ENCODE results near the gene UBE2S. TPM values are rescaled to one million over a fixed set of nuclear protein-coding genes. Genes with fewer than 3 reads are reported as not detected.

The UBE2S gene
- total and polyA plus RNA-seq, 4 donors, result 14.6 to 124 (median 79.7) TPM

- Histone ChIP-seq H3K27me3 (ENCODE audit: control insufficient read depth, insufficient read depth, low read length) (peaks cover 75% of the 10 kb centered on the region), H3K36me3 (ENCODE audit: control insufficient read depth, insufficient read depth, low read length) (no peaks in the 10 kb centered on the region), H3K4me1 (ENCODE audit: control insufficient read depth, insufficient read depth, low read length) (peaks cover 42% of the 10 kb centered on the region), H3K9me3 (ENCODE audit: control insufficient read depth, insufficient read depth, low read length) (no peaks in the 10 kb centered on the region), H3K27ac (ENCODE audit: low read depth, low read length) (no peak overlapping the region), H3K4me3 (ENCODE audit: low read depth, low read length) (no peak overlapping the region)
- WGBS (ENCODE audit: insufficient coverage), result 11% methylated on average over 23 of the region's 31 CpGs
- DNase-seq (ENCODE audit: low read depth in 4 of 6, low spot score in 6 of 6), result no peak
Measured at GRCh38 chr19:55373993-55374757, 33.4 kb downstream of the UBE2S start.

- H3K27me3 ChIP-seq (ENCODE audit: control insufficient read depth, insufficient read depth, low read length), result peaks cover 82% of the 10 kb centered on the region
- DNase-seq (ENCODE audit: low read depth in 4 of 6, low spot score in 6 of 6), result no peak
Measured at GRCh38 chr19:55373306-55373992, 34.1 kb downstream of the UBE2S start.

GRCh38 chr19:55372316-55373081 lies 35.1 kb downstream of the UBE2S start:
- 40% methylated on average over 21 of the region's 24 CpGs for WGBS (ENCODE audit: insufficient coverage)
- Histone ChIP-seq H3K4me3 (ENCODE audit: low read depth, low read length) (no peak overlapping the region), H3K27ac (ENCODE audit: low read depth, low read length) (no peak overlapping the region), H3K36me3 (ENCODE audit: control insufficient read depth, insufficient read depth, low read length) (no peaks in the 10 kb centered on the region), H3K4me1 (ENCODE audit: control insufficient read depth, insufficient read depth, low read length) (peaks cover 46% of the 10 kb centered on the region), H3K27me3 (ENCODE audit: control insufficient read depth, insufficient read depth, low read length) (peaks cover 84% of the 10 kb centered on the region), H3K9me3 (ENCODE audit: control insufficient read depth, insufficient read depth, low read length) (no peaks in the 10 kb centered on the region)
- no peak for DNase-seq (ENCODE audit: low read depth in 4 of 6, low spot score in 6 of 6)

More at GRCh38 chr19:55373306-55373992, 34.1 kb downstream of the UBE2S start:
- WGBS (ENCODE audit: insufficient coverage), result 52% methylated on average over 8 of the region's 9 CpGs
- no peak overlapping the region for H3K27ac ChIP-seq (ENCODE audit: low read depth, low read length)
- no peak overlapping the region for H3K4me3 ChIP-seq (ENCODE audit: low read depth, low read length)
- no peaks in the 10 kb centered on the region for H3K9me3 ChIP-seq (ENCODE audit: control insufficient read depth, insufficient read depth, low read length)
- H3K4me1 ChIP-seq (ENCODE audit: control insufficient read depth, insufficient read depth, low read length), result peaks cover 49% of the 10 kb centered on the region
- no peaks in the 10 kb centered on the region for H3K36me3 ChIP-seq (ENCODE audit: control insufficient read depth, insufficient read depth, low read length)

- 7% methylated on average over 7 of the region's 32 CpGs for WGBS (ENCODE audit: insufficient coverage)
- no peak for DNase-seq (ENCODE audit: low read depth in 4 of 6, low spot score in 6 of 6)
- H3K27ac ChIP-seq (ENCODE audit: low read depth, low read length), result no peak within 1 kb of the TSS
- H3K9me3 ChIP-seq (ENCODE audit: control insufficient read depth, insufficient read depth, low read length), result no peaks in the 10 kb centered on the region
- peaks cover 32% of the 10 kb centered on the region for H3K4me1 ChIP-seq (ENCODE audit: control insufficient read depth, insufficient read depth, low read length)
- no peaks in the 10 kb centered on the region for H3K36me3 ChIP-seq (ENCODE audit: control insufficient read depth, insufficient read depth, low read length)
- H3K27me3 ChIP-seq (ENCODE audit: control insufficient read depth, insufficient read depth, low read length), result peaks cover 67% of the 10 kb centered on the region
- peak within 1 kb of the TSS; percentile 26 for H3K4me3 ChIP-seq (ENCODE audit: low read depth, low read length)
Measured at GRCh38 chr19:55370305-55370988, 37.1 kb downstream of the UBE2S start, which contains the start of gene IL11. IL11 (minus strand) TSS chr19:55370463; CDS start chr19:55370310, 153 bp downstream.

- under 1% methylated on average over 53 of the region's 59 CpGs for WGBS (ENCODE audit: insufficient coverage)
- Histone ChIP-seq H3K36me3 (ENCODE audit: control insufficient read depth, insufficient read depth, low read length) (no peaks in the 10 kb centered on the region), H3K27me3 (ENCODE audit: control insufficient read depth, insufficient read depth, low read length) (peaks cover 66% of the 10 kb centered on the region), H3K4me1 (ENCODE audit: control insufficient read depth, insufficient read depth, low read length) (peaks cover 32% of the 10 kb centered on the region), H3K27ac (ENCODE audit: low read depth, low read length) (no peak overlapping the region), H3K4me3 (ENCODE audit: low read depth, low read length) (peak overlapping the region; percentile 26), H3K9me3 (ENCODE audit: control insufficient read depth, insufficient read depth, low read length) (no peaks in the 10 kb centered on the region)
- peak in 2 of 6 donors; percentile 63 to 78 for DNase-seq (ENCODE audit: low read depth in 4 of 6, low spot score in 6 of 6)
Measured at GRCh38 chr19:55369653-55370304, 37.8 kb downstream of the UBE2S start.

GRCh38 chr19:55368701-55369563 lies 38.7 kb downstream of the UBE2S start:
- H3K27ac ChIP-seq (ENCODE audit: low read depth, low read length), result no peak overlapping the region
- H3K9me3 ChIP-seq (ENCODE audit: control insufficient read depth, insufficient read depth, low read length), result no peaks in the 10 kb centered on the region
- peaks cover 27% of the 10 kb centered on the region for H3K4me1 ChIP-seq (ENCODE audit: control insufficient read depth, insufficient read depth, low read length)
- no peak for DNase-seq (ENCODE audit: low read depth in 4 of 6, low spot score in 6 of 6)
- 8% methylated on average over 54 of the region's 54 CpGs for WGBS (ENCODE audit: insufficient coverage)
- H3K27me3 ChIP-seq (ENCODE audit: control insufficient read depth, insufficient read depth, low read length), result peaks cover 59% of the 10 kb centered on the region
- no peak overlapping the region for H3K4me3 ChIP-seq (ENCODE audit: low read depth, low read length)
- no peaks in the 10 kb centered on the region for H3K36me3 ChIP-seq (ENCODE audit: control insufficient read depth, insufficient read depth, low read length)

GRCh38 chr19:55368106-55368505 lies 39.5 kb downstream of the UBE2S start:
- no peak for DNase-seq (ENCODE audit: low read depth in 4 of 6, low spot score in 6 of 6)
- Histone ChIP-seq H3K4me1 (ENCODE audit: control insufficient read depth, insufficient read depth, low read length) (peaks cover 23% of the 10 kb centered on the region), H3K36me3 (ENCODE audit: control insufficient read depth, insufficient read depth, low read length) (no peaks in the 10 kb centered on the region), H3K4me3 (ENCODE audit: low read depth, low read length) (no peak overlapping the region), H3K27me3 (ENCODE audit: control insufficient read depth, insufficient read depth, low read length) (peaks cover 51% of the 10 kb centered on the region), H3K9me3 (ENCODE audit: control insufficient read depth, insufficient read depth, low read length) (no peaks in the 10 kb centered on the region), H3K27ac (ENCODE audit: low read depth, low read length) (no peak overlapping the region)
- 80% methylated on average over 16 of the region's 16 CpGs for whole genome bisulfite sequencing (ENCODE audit: insufficient coverage)

- Histone ChIP-seq H3K36me3 (ENCODE audit: control insufficient read depth, insufficient read depth, low read length) (no peaks in the 10 kb centered on the region), H3K27ac (ENCODE audit: low read depth, low read length) (no peak overlapping the region), H3K9me3 (ENCODE audit: control insufficient read depth, insufficient read depth, low read length) (no peaks in the 10 kb centered on the region), H3K27me3 (ENCODE audit: control insufficient read depth, insufficient read depth, low read length) (peaks cover 40% of the 10 kb centered on the region), H3K4me3 (ENCODE audit: low read depth, low read length) (no peak overlapping the region), H3K4me1 (ENCODE audit: control insufficient read depth, insufficient read depth, low read length) (peaks cover 27% of the 10 kb centered on the region)
- no peak for DNase-seq (ENCODE audit: low read depth in 4 of 6, low spot score in 6 of 6)
- 81% methylated on average over 1 of the region's 3 CpGs for WGBS (ENCODE audit: insufficient coverage)
Measured at GRCh38 chr19:55366790-55367189, 40.8 kb downstream of the UBE2S start.
